GM23338 (cell line): ENCODE data around the gene CHST11. TPM values are rescaled to one million over a fixed set of nuclear protein-coding genes. Genes with fewer than 3 reads are reported as not detected.
A peak's percentile ranks its signal among the peaks of the same experiment; 100 is the strongest.

Source experiments
- ATAC-seq: fragments of 200-7000 bp; cut with Tn5 transposase; 3 replicates; pipeline ENCODE4 v1.9.1; 2020
- DNase-seq: peaks from one replicate; pipeline ENCODE4 v3.0.0-alpha.2; 2015; ENCODE audit warnings: low spot score
- H2AFZ ChIP-seq: fragments of 200-600 bp; sonication (generic); 2 replicates; pipeline ENCODE4 v1.8.0; 2016; ENCODE audit warnings: antibody characterized with exemption, mild to moderate bottlenecking, moderate library complexity
- H3F3A ChIP-seq: fragments of 200-600 bp; sonication (generic); replicated peaks from 2 replicates; pipeline ENCODE4 v1.8.0; 2017; ENCODE audit warnings: antibody characterized with exemption, mixed run types, low read depth
- H3K27ac ChIP-seq: fragments of 200-600 bp; sonication (generic); 2 replicates; pipeline ENCODE4 v1.6.1; 2016; ENCODE audit warnings: low read depth
- H3K27me3 ChIP-seq: fragments of 200-600 bp; sonication (generic); 2 replicates; pipeline ENCODE4 v1.8.0; 2016; ENCODE audit warnings: mild to moderate bottlenecking, mixed run types, moderate library complexity; ENCODE audit not compliant: insufficient read depth
- H3K36me3 ChIP-seq: fragments of 200-600 bp; sonication (generic); 2 replicates; pipeline ENCODE4 v1.8.0; 2016; ENCODE audit warnings: mild to moderate bottlenecking; ENCODE audit not compliant: insufficient read depth
- H3K4me1 ChIP-seq: fragments of 200-600 bp; sonication (generic); 2 replicates; pipeline ENCODE4 v1.8.0; 2016; ENCODE audit warnings: mild to moderate bottlenecking, moderate library complexity; ENCODE audit not compliant: insufficient read depth
- H3K4me2 ChIP-seq: fragments of 200-600 bp; sonication (generic); 2 replicates; pipeline ENCODE4 v1.7.1; 2017; ENCODE audit warnings: mixed run types
- H3K4me3 ChIP-seq: fragments of 200-600 bp; sonication (generic); 2 replicates; pipeline ENCODE4 v1.6.1; 2016; ENCODE audit warnings: mixed run types
- H3K79me2 ChIP-seq: fragments of 200-600 bp; sonication (generic); replicated peaks from 2 replicates; pipeline ENCODE4 v1.8.0; 2017; ENCODE audit warnings: mild to moderate bottlenecking; ENCODE audit not compliant: insufficient read depth
- H3K9me2 ChIP-seq: fragments of 200-600 bp; sonication (generic); 2 replicates; pipeline ENCODE4 v1.8.0; 2017; ENCODE audit not compliant: insufficient read depth
- H4K20me1 ChIP-seq: fragments of 200-600 bp; sonication (generic); replicated peaks from 2 replicates; pipeline ENCODE4 v1.8.0; 2017; ENCODE audit warnings: mild to moderate bottlenecking; ENCODE audit not compliant: insufficient read depth
- H3K27ac Mint-ChIP-seq: 2 replicates; pipeline ENCODE4 v1.8.0; 2020; ENCODE audit warnings: inconsistent platforms, mild to moderate bottlenecking, moderate library complexity, mixed read lengths
- H3K27me3 Mint-ChIP-seq: 3 replicates; pipeline ENCODE4 v1.8.0; 2022; ENCODE audit warnings: low read depth, mild to moderate bottlenecking, moderate library complexity, mixed read lengths, inconsistent platforms; ENCODE audit not compliant: insufficient read depth, poor library complexity
- H3K36me3 Mint-ChIP-seq: 3 replicates; pipeline ENCODE4 v1.8.0; 2021; ENCODE audit warnings: low read depth, mild to moderate bottlenecking, inconsistent platforms, moderate library complexity, mixed read lengths
- H3K4me1 Mint-ChIP-seq: 3 replicates; pipeline ENCODE4 v1.8.0; 2020; ENCODE audit warnings: mild to moderate bottlenecking, inconsistent platforms, mixed read lengths
- H3K4me3 Mint-ChIP-seq: 3 replicates; pipeline ENCODE4 v1.8.0; 2021; ENCODE audit warnings: moderate library complexity, mild to moderate bottlenecking, inconsistent platforms, mixed read lengths
- H3K9me3 Mint-ChIP-seq: 3 replicates; pipeline ENCODE4 v1.8.0; 2020; ENCODE audit warnings: moderate library complexity, mild to moderate bottlenecking, inconsistent platforms, mixed read lengths
- EZH2 ChIP-seq: fragments of 200-600 bp; sonication (generic); IDR thresholded peaks from one replicate; pipeline ENCODE4 v1.8.0; 2017; ENCODE audit warnings: antibody characterized with exemption, mild to moderate bottlenecking, low read depth; ENCODE audit not compliant: unreplicated experiment
- JUNB ChIP-seq: IDR thresholded peaks from one replicate; pipeline ENCODE4 v1.6.1; 2016; ENCODE audit warnings: antibody characterized with exemption; ENCODE audit not compliant: unreplicated experiment
- STAT1 ChIP-seq: IDR thresholded peaks from one replicate; pipeline ENCODE4 v1.6.1; 2016; ENCODE audit warnings: antibody characterized with exemption; ENCODE audit not compliant: unreplicated experiment
- ZNF331 ChIP-seq: fragments of 250-450 bp; sonication (Bioruptor Pico); IDR thresholded peaks from 2 replicates; pipeline ENCODE4 v1.5.0; 2020; ENCODE audit warnings: low read depth, mild to moderate bottlenecking, moderate library complexity
- polyA plus RNA-seq: library from polyadenylated mRNA; unstranded; fragments of >200 nt; fragmentation: Nextera tagmentation; extraction: Ambion mirVana; gene quantifications from 2 replicates; pipeline ENCODE4 v1.2.1, GENCODE V29; 2016
- total RNA-seq: library from RNA; depleted of rRNA; stranded (reverse); fragments of >200 nt; shearing (Covaris generic); gene quantifications from 2 replicates; pipeline ENCODE4 v1.2.3, GENCODE V29; 2014
- TF ChIP-seq, protein P1 (sequence below), 2 experiments: fragments of 200-600 bp in 1 of 2; sonication (generic) in 1 of 2; conservative IDR thresholded peaks; 2 replicates each; pipeline versions ENCODE4 v1.5.1 to v1.6.1; 2016 to 2017; ENCODE audit warnings: antibody characterized with exemption in 2 of 2, low read depth in 2 of 2, mild to moderate bottlenecking in 2 of 2, moderate library complexity in 1 of 2
- TF ChIP-seq, protein P2 (sequence below): IDR thresholded peaks from 2 replicates; pipeline ENCODE4 v1.6.1; 2016; ENCODE audit warnings: antibody characterized with exemption
- TF ChIP-seq, protein P3 (sequence below): IDR thresholded peaks from one replicate; pipeline ENCODE4 v1.6.1; 2018; ENCODE audit warnings: antibody characterized with exemption; ENCODE audit not compliant: unreplicated experiment

The CHST11 gene
- total and polyA plus RNA-seq, 2 experiments from 2014 or later, result 7.7 to 25.7 TPM

DNA sequence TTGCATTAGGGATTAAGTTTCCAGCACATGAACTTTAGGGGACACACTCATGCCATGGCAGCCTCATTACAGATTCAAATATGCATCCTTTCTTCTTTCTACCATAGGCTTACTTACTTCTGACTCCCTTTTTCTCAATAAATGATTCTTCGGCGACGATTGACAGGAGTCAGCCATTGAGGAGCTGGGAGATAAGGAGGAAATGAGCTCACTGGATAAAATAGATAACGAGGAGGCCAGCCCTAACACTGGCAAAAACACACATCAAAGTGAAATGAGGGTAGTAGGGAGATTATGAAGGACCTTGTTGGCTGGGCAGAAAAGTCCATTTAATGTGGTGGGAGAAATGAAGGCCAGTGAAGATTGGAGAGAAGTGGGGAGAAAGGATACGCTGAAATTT lies 329.1 kb downstream of the CHST11 start (continued):
- TF ChIP-seq, protein P1, sequence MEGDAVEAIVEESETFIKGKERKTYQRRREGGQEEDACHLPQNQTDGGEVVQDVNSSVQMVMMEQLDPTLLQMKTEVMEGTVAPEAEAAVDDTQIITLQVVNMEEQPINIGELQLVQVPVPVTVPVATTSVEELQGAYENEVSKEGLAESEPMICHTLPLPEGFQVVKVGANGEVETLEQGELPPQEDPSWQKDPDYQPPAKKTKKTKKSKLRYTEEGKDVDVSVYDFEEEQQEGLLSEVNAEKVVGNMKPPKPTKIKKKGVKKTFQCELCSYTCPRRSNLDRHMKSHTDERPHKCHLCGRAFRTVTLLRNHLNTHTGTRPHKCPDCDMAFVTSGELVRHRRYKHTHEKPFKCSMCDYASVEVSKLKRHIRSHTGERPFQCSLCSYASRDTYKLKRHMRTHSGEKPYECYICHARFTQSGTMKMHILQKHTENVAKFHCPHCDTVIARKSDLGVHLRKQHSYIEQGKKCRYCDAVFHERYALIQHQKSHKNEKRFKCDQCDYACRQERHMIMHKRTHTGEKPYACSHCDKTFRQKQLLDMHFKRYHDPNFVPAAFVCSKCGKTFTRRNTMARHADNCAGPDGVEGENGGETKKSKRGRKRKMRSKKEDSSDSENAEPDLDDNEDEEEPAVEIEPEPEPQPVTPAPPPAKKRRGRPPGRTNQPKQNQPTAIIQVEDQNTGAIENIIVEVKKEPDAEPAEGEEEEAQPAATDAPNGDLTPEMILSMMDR (conservative IDR thresholded peaks at IDR 0.05; ENCODE audit: low read depth in 2 of 2), result no peak
- no peak for TF ChIP-seq EZH2
- no peak for TF ChIP-seq JUNB
- TF ChIP-seq STAT1, result no peak
- TF ChIP-seq ZNF331 (CRISPR knock-in tag), result no peak
- TF ChIP-seq, protein P2, sequence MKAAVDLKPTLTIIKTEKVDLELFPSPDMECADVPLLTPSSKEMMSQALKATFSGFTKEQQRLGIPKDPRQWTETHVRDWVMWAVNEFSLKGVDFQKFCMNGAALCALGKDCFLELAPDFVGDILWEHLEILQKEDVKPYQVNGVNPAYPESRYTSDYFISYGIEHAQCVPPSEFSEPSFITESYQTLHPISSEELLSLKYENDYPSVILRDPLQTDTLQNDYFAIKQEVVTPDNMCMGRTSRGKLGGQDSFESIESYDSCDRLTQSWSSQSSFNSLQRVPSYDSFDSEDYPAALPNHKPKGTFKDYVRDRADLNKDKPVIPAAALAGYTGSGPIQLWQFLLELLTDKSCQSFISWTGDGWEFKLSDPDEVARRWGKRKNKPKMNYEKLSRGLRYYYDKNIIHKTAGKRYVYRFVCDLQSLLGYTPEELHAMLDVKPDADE, result no peak

DNA sequence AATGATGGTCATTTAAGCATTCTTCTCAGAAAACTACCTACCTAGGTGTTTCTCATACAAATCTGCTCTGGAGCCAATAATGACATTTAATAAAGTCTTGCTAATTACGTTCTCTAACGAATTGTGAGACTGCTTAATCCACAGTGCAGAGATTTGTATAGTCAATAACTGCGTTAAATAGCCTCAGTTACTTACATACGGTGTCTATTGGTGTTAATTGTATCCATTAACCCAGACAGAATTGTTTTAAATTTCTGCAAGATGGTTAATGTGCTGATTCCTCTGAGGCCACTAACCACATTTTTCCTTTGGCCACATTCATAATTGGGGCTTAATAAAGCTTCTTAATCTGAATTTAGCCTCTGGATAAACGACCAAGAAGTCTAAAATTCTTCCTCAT lies 329.6 kb downstream of the CHST11 start:
- Histone ChIP-seq H3K36me3 (no peaks in the 10 kb centered on the region), H3K27ac (no peak overlapping the region), H3K4me2 (no peak overlapping the region), H3K27me3 (no peaks in the 10 kb centered on the region), H3F3A (peaks cover 3% of the 10 kb centered on the region; the same call in 1 of the 2 replicates), H4K20me1 (no peaks in the 10 kb centered on the region), H3K9me2 (0 out of 2 replicates have a peak, but pooled peaks cover 5% of the 10 kb centered on the region), H2AFZ (no peak overlapping the region), H3K79me2 (no peaks in the 10 kb centered on the region), H3K4me3 (no peak overlapping the region), H3K4me1 (peaks cover 14% of the 10 kb centered on the region)
- TF ChIP-seq STAT1 (no peak), ZNF331 (CRISPR knock-in tag) (no peak), JUNB (no peak)
- TF ChIP-seq, protein P1 (conservative IDR thresholded peaks at IDR 0.05; ENCODE audit: low read depth in 2 of 2), result no peak
- ATAC-seq (no peak), DNase-seq (no peak)
- H3K36me3 Mint-ChIP-seq, result peaks cover 4% of the 10 kb centered on the region; the same call in 2 of the 3 replicates
- no peak overlapping the region for H3K27ac Mint-ChIP-seq
- peaks cover 16% of the 10 kb centered on the region; the same call in 2 of the 3 replicates for H3K4me1 Mint-ChIP-seq
- peaks cover 9% of the 10 kb centered on the region for H3K9me3 Mint-ChIP-seq
- H3K4me3 Mint-ChIP-seq, result no peak overlapping the region
- peaks cover 3% of the 10 kb centered on the region for H3K27me3 Mint-ChIP-seq

DNA sequence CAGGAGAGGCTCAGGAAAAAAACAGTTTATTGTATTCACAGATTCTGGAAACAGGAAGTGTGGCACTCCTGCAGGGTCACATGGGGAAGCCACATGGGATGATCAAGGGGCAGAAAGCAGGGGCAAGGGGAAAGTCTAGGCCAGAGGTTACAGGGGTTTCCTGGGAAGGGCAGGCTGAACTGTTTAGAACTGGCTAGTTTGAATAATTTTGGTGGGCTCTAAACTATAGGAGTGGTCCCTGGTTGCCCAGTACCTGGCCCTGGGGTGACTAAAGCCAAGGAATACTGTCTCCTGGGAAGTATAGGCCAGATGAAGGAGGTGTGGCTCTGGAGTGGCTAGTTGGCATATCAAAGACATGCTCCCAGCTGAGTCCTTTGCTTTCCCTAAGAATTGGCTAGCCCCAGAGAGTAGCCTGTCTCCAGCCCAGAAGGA lies 332.1 kb downstream of the CHST11 start:
- peaks cover 3% of the 10 kb centered on the region for H3K27me3 Mint-ChIP-seq
- H3K4me2 ChIP-seq, result 0 out of 2 replicates have a peak overlapping the region, but pooled peaks have one; percentile 14
- 0 out of 3 replicates have a peak, but pooled peaks cover 2% of the 10 kb centered on the region for H3K9me3 Mint-ChIP-seq
- ATAC-seq (peak; percentile 98), DNase-seq (peak; percentile 90)
- H3K36me3 Mint-ChIP-seq, result no peaks in the 10 kb centered on the region
- no peaks in the 10 kb centered on the region for H3K27me3 ChIP-seq
- H3K4me1 Mint-ChIP-seq, result peaks cover 16% of the 10 kb centered on the region; the same call in 2 of the 3 replicates
- peak overlapping the region; percentile 34; the same call in 1 of the 2 replicates for H2AFZ ChIP-seq
- no peak overlapping the region for H3K4me3 ChIP-seq
- no peak overlapping the region for H3K27ac ChIP-seq
- H3F3A ChIP-seq, result peaks cover 3% of the 10 kb centered on the region; the same call in 1 of the 2 replicates
- no peak overlapping the region for H3K4me3 Mint-ChIP-seq
- 0 out of 2 replicates have a peak, but pooled peaks cover 5% of the 10 kb centered on the region for H3K9me2 ChIP-seq
- H3K79me2 ChIP-seq, result no peaks in the 10 kb centered on the region
- H3K27ac Mint-ChIP-seq, result peak overlapping the region; percentile 17
- no peaks in the 10 kb centered on the region for H4K20me1 ChIP-seq
- peaks cover 14% of the 10 kb centered on the region for H3K4me1 ChIP-seq
- no peaks in the 10 kb centered on the region for H3K36me3 ChIP-seq
- TF ChIP-seq, protein P3, sequence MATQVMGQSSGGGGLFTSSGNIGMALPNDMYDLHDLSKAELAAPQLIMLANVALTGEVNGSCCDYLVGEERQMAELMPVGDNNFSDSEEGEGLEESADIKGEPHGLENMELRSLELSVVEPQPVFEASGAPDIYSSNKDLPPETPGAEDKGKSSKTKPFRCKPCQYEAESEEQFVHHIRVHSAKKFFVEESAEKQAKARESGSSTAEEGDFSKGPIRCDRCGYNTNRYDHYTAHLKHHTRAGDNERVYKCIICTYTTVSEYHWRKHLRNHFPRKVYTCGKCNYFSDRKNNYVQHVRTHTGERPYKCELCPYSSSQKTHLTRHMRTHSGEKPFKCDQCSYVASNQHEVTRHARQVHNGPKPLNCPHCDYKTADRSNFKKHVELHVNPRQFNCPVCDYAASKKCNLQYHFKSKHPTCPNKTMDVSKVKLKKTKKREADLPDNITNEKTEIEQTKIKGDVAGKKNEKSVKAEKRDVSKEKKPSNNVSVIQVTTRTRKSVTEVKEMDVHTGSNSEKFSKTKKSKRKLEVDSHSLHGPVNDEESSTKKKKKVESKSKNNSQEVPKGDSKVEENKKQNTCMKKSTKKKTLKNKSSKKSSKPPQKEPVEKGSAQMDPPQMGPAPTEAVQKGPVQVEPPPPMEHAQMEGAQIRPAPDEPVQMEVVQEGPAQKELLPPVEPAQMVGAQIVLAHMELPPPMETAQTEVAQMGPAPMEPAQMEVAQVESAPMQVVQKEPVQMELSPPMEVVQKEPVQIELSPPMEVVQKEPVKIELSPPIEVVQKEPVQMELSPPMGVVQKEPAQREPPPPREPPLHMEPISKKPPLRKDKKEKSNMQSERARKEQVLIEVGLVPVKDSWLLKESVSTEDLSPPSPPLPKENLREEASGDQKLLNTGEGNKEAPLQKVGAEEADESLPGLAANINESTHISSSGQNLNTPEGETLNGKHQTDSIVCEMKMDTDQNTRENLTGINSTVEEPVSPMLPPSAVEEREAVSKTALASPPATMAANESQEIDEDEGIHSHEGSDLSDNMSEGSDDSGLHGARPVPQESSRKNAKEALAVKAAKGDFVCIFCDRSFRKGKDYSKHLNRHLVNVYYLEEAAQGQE, result no peak
